ENCODE data around the gene OSMR. TPM values are rescaled to one million over a fixed set of nuclear protein-coding genes. Genes with fewer than 3 reads are reported as not detected.

OSMR gene
- polyA plus RNA-seq, 1 donor from 2014 or later = not detected

GRCh38 chr5:38800515-38800914 is 45.3 kb upstream of the OSMR start:
- H3K27me3 ChIP-seq (ENCODE audit: insufficient read depth, low read depth, low read length) = no peaks in the 10 kb centered on the region
- no peaks in the 10 kb centered on the region for H3K79me2 ChIP-seq (replicated peaks; ENCODE audit: insufficient read depth, low read length)
- TF ChIP-seq REST (IDR thresholded peaks at IDR 0.05; ENCODE audit: borderline replicate concordance) (no peak), POLR2AphosphoS5 (IDR thresholded peaks at IDR 0.05) (no peak), RAD21 (conservative IDR thresholded peaks at IDR 0.05) (no peak), CTCF (IDR thresholded peaks at IDR 0.05; ENCODE audit: poor library complexity, severe bottlenecking) (no peak)
- H3F3A ChIP-seq (ENCODE audit: insufficient read depth, low read length, poor library complexity, severe bottlenecking) = no peaks in the 10 kb centered on the region
- no peak overlapping the region for H3K9ac ChIP-seq (ENCODE audit: low read length)
- no peak overlapping the region for H3K27ac ChIP-seq (ENCODE audit: low read length)
- H3K9me2 ChIP-seq (ENCODE audit: insufficient read depth, low read length) = no peaks in the 10 kb centered on the region
- H2AFZ ChIP-seq (ENCODE audit: low read depth, low read length) = no peak overlapping the region
- no peaks in the 10 kb centered on the region for H4K20me1 ChIP-seq (ENCODE audit: insufficient read depth)
- no peak overlapping the region for H3K4me3 ChIP-seq (ENCODE audit: low read length)
- no peaks in the 10 kb centered on the region for H3K36me3 ChIP-seq (ENCODE audit: insufficient read depth, low read length)
- no peak overlapping the region for H3K4me2 ChIP-seq (ENCODE audit: low read length)
- H3K9me3 ChIP-seq (ENCODE audit: low read length) = no peaks in the 10 kb centered on the region

- Histone ChIP-seq H3K9me3 (ENCODE audit: low read length) (no peaks in the 10 kb centered on the region), H3K4me2 (ENCODE audit: low read length) (no peak overlapping the region), H3K4me3 (ENCODE audit: low read length) (no peak overlapping the region), H3K36me3 (ENCODE audit: insufficient read depth, low read length) (no peaks in the 10 kb centered on the region), H3K27me3 (ENCODE audit: insufficient read depth, low read depth, low read length) (no peaks in the 10 kb centered on the region), H3K79me2 (replicated peaks; ENCODE audit: insufficient read depth, low read length) (no peaks in the 10 kb centered on the region), H3K9ac (ENCODE audit: low read length) (no peak overlapping the region), H4K20me1 (ENCODE audit: insufficient read depth) (no peaks in the 10 kb centered on the region), H3F3A (ENCODE audit: insufficient read depth, low read length, poor library complexity, severe bottlenecking) (no peaks in the 10 kb centered on the region), H3K9me2 (ENCODE audit: insufficient read depth, low read length) (no peaks in the 10 kb centered on the region), H3K27ac (ENCODE audit: low read length) (no peak overlapping the region), H2AFZ (ENCODE audit: low read depth, low read length) (no peak overlapping the region)
- TF ChIP-seq EP300 (conservative IDR thresholded peaks at IDR 0.05; ENCODE audit: poor library complexity, severe bottlenecking) (no peak), MXI1 (conservative IDR thresholded peaks at IDR 0.05; ENCODE audit: poor library complexity, severe bottlenecking) (no peak), RAD21 (conservative IDR thresholded peaks at IDR 0.05) (no peak), SMC3 (conservative IDR thresholded peaks at IDR 0.05; ENCODE audit: poor library complexity) (no peak), POLR2AphosphoS5 (IDR thresholded peaks at IDR 0.05) (no peak), EZH2 (IDR thresholded peaks at IDR 0.05; ENCODE audit: borderline replicate concordance, insufficient read depth, low read length, poor library complexity, severe bottlenecking) (no peak), TAF1 (IDR thresholded peaks at IDR 0.05; ENCODE audit: low read depth) (no peak), REST (IDR thresholded peaks at IDR 0.05; ENCODE audit: borderline replicate concordance) (no peak), CTCF (IDR thresholded peaks at IDR 0.05; ENCODE audit: poor library complexity, severe bottlenecking) (no peak)
These were observed 43.7 kb upstream of the OSMR start for GRCh38 chr5:38802125-38802524.
